ENCODE results near the gene NR1H4.

DNA sequence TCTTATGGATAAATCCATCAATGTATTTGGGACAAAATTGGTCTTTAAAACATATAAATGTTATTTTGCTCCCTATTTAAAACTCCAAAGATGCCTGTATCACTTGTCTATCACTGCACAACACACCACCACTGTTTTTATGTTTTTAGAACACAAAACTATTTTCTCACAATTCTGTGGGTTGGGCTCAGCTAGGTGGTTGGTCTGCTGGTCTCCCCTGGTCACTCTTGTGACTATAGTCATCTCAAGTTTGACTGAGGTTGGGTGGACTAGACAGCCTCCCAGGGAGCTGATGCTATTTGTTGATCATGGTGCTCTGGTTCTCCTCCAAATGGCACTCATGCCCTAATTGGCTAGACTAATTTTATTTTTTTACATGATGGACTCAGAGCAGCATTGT lies 39.5 kb upstream of the NR1H4 start:
- TF ChIP-seq, protein P1, sequence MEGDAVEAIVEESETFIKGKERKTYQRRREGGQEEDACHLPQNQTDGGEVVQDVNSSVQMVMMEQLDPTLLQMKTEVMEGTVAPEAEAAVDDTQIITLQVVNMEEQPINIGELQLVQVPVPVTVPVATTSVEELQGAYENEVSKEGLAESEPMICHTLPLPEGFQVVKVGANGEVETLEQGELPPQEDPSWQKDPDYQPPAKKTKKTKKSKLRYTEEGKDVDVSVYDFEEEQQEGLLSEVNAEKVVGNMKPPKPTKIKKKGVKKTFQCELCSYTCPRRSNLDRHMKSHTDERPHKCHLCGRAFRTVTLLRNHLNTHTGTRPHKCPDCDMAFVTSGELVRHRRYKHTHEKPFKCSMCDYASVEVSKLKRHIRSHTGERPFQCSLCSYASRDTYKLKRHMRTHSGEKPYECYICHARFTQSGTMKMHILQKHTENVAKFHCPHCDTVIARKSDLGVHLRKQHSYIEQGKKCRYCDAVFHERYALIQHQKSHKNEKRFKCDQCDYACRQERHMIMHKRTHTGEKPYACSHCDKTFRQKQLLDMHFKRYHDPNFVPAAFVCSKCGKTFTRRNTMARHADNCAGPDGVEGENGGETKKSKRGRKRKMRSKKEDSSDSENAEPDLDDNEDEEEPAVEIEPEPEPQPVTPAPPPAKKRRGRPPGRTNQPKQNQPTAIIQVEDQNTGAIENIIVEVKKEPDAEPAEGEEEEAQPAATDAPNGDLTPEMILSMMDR (IDR thresholded peaks at IDR 0.05) = no peak
- TF ChIP-seq POLR2A (IDR thresholded peaks at IDR 0.05) = no peak
